B cell (primary cell): ENCODE measurements around the gene PRSS3.

Source experiments
- EZH2 ChIP-seq: IDR thresholded peaks from 2 replicates; pipeline ENCODE4 v1.6.1; 2012; ENCODE audit warnings: borderline replicate concordance, low read depth, mild to moderate bottlenecking, moderate library complexity, low read length; ENCODE audit not compliant: insufficient read depth, poor library complexity, severe bottlenecking
- TF ChIP-seq, protein P1 (sequence below): fragments of 200-600 bp; IDR thresholded peaks from one replicate; pipeline ENCODE4 v1.8.0; 2022; ENCODE audit warnings: antibody characterized with exemption, mild to moderate bottlenecking

DNA sequence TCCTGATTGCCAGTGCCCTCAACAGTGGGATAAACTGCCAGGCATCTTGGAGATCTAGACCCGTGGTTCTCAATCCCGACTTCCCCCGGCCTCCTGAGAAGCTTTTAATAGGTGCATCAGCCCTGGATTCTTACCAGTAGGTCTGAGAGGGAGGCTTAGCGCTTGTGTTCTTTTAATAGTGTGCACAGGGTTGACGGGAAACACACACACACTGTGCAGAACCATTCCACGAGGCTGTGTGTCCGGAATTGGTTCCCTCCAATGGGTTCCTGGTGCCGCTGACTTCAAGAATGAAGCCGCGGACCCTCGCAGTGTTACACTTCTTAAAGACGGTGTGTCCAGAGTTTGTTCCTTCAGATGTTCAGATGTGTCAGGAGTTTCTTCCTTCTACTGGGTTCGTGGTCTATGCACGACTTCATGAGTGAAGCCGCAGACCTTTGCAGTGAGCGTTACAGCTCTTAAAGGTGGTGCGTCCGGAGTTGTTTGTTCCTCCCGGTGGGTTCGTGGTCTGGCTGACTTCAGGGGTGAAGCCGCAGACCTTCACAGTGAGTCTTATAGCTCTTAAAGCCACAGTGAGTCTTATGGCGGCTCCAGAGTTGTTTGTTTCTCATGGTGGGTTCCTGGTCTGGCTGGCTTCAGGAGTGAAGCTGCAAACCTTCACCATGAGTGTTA, 46.6 kb upstream of the PRSS3 start:
- TF ChIP-seq EZH2: no peak
- TF ChIP-seq, protein P1, sequence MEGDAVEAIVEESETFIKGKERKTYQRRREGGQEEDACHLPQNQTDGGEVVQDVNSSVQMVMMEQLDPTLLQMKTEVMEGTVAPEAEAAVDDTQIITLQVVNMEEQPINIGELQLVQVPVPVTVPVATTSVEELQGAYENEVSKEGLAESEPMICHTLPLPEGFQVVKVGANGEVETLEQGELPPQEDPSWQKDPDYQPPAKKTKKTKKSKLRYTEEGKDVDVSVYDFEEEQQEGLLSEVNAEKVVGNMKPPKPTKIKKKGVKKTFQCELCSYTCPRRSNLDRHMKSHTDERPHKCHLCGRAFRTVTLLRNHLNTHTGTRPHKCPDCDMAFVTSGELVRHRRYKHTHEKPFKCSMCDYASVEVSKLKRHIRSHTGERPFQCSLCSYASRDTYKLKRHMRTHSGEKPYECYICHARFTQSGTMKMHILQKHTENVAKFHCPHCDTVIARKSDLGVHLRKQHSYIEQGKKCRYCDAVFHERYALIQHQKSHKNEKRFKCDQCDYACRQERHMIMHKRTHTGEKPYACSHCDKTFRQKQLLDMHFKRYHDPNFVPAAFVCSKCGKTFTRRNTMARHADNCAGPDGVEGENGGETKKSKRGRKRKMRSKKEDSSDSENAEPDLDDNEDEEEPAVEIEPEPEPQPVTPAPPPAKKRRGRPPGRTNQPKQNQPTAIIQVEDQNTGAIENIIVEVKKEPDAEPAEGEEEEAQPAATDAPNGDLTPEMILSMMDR: no peak
